ENCODE data around the gene TPST2. TPM values are rescaled to one million over a fixed set of nuclear protein-coding genes. Genes with fewer than 3 reads are reported as not detected.

The TPST2 gene
- total and polyA plus RNA-seq, 12 donors, result 15.7 to 167 (median 57.0) TPM

- intact Hi-C loops (cut with DNase I), result no loop called here
- peaks cover 13 to 53% of the 10 kb centered on the region in 2 donors for H3K4me1 ChIP-seq (replicated peaks in 1 of 2)
Measured at GRCh38 chr22:26483439-26484359, 106.2 kb downstream of the TPST2 start, which contains the start of the genes HPS4 and SRRD. Gene HPS4, minus strand, starts transcription at chr22:26483783. Its CDS starts 2,021 bp downstream, at chr22:26481762. Gene SRRD, plus strand, starts transcription at chr22:26483877. Its CDS starts 14 bp downstream, at chr22:26483891.

GRCh38 chr22:26483043-26483438 is 106.9 kb downstream of the TPST2 start:
- 10 to 14% (median 11%) methylated on average over 7 of the region's 7 CpGs for WGBS, 4 donors
- Histone ChIP-seq H3K4me1 (replicated peaks in 1 of 2) (peaks cover 13 to 53% of the 10 kb centered on the region in 2 donors), H3K9me3 (replicated peaks in 1 of 3) (no peaks in the 10 kb centered on the region), H3K27ac (peak overlapping the region; percentile 53 to 92 (median 89)), H3K27me3 (no peaks in the 10 kb centered on the region), H3K36me3 (replicated peaks in 1 of 2) (peaks cover 0 to 10% of the 10 kb centered on the region in 2 donors), H3K4me3 (peak overlapping the region; percentile 54 to 94 (median 71))
- no peak for DNase-seq
- no peak for TF ChIP-seq POLR2A (IDR thresholded peaks at IDR 0.05)
- no peak for TF ChIP-seq CTCF (IDR thresholded peaks at IDR 0.05)
- intact Hi-C loops (cut with DNase I), result no loop called here

More at GRCh38 chr22:26483439-26484359, 106.2 kb downstream of the TPST2 start, which contains the start of the genes HPS4 and SRRD:
- H3K9me3 ChIP-seq (replicated peaks in 1 of 3), result no peaks in the 10 kb centered on the region
- peak within 1 kb of the TSS; percentile 54 to 94 (median 71) for H3K4me3 ChIP-seq
- 1% methylated on average over 12 to 84 of the region's 85 CpGs for WGBS, 4 donors
- H3K27me3 ChIP-seq, result no peaks in the 10 kb centered on the region
- peak within 1 kb of the TSS; percentile 56 to 92 (median 89) for H3K27ac ChIP-seq
- DNase-seq, result peak; percentile 85 to 92 (median 90)
- TF ChIP-seq POLR2A (IDR thresholded peaks at IDR 0.05) (peak; percentile 61 to 86), CTCF (IDR thresholded peaks at IDR 0.05) (no peak)
- H3K36me3 ChIP-seq (replicated peaks in 1 of 2), result peaks cover 0 to 13% of the 10 kb centered on the region in 2 donors

GRCh38 chr22:26482161-26482560 is 107.8 kb downstream of the TPST2 start:
- peaks cover 13 to 53% of the 10 kb centered on the region in 2 donors for H3K4me1 ChIP-seq (replicated peaks in 1 of 2)
- no peak for DNase-seq
- 52 to 60% (median 60%) methylated on average over 5 of the region's 5 CpGs for WGBS, 4 donors
- TF ChIP-seq POLR2A (IDR thresholded peaks at IDR 0.05), result no peak
- no peak for TF ChIP-seq CTCF (IDR thresholded peaks at IDR 0.05)
- no peaks in the 10 kb centered on the region for H3K9me3 ChIP-seq (replicated peaks in 1 of 3)
- peaks cover 0 to 12% of the 10 kb centered on the region in 2 donors for H3K36me3 ChIP-seq (replicated peaks in 1 of 2)
- H3K4me3 ChIP-seq, result no peak overlapping the region
- no peaks in the 10 kb centered on the region for H3K27me3 ChIP-seq
- H3K27ac ChIP-seq, result peak overlapping the region in 1 of 5 donors; percentile 18
- intact Hi-C loops (cut with DNase I), result no loop called here

- intact Hi-C loops (cut with DNase I), result no loop called here
- Histone ChIP-seq H3K27ac (peak overlapping the region in 1 of 5 donors; percentile 18), H3K4me1 (replicated peaks in 1 of 2) (peaks cover 13 to 53% of the 10 kb centered on the region in 2 donors), H3K4me3 (no peak overlapping the region), H3K36me3 (replicated peaks in 1 of 2) (peaks cover 0 to 17% of the 10 kb centered on the region in 2 donors), H3K27me3 (no peaks in the 10 kb centered on the region), H3K9me3 (replicated peaks in 1 of 3) (no peaks in the 10 kb centered on the region)
- no peak for DNase-seq
- WGBS, 4 donors, result 61 to 77% (median 68%) methylated on average over 4 of the region's 4 CpGs
- no peak for TF ChIP-seq POLR2A (IDR thresholded peaks at IDR 0.05)
- TF ChIP-seq CTCF (IDR thresholded peaks at IDR 0.05), result no peak
Measured at GRCh38 chr22:26481694-26482093, 108.2 kb downstream of the TPST2 start.

Measured in adrenal gland (tissue), 12 donors.